SKM-1 treated with dmso at 0.1 percent for 144 hours (cell line): ENCODE measurements around the gene GRID1.

Experiments used
- DNase-seq: peaks from one replicate; lab custom pipeline; 2025; ENCODE audit not compliant: unreplicated experiment; lab: John Stamatoyannopoulos, UW

GRID1 gene

GRCh38 chr10:86371116-86371515 lies 4.5 kb upstream of the GRID1 start:
- DNase-seq = no peak

- no peak for DNase-seq
These were observed 3.5 kb upstream of the GRID1 start for GRCh38 chr10:86370006-86370585.

DNA sequence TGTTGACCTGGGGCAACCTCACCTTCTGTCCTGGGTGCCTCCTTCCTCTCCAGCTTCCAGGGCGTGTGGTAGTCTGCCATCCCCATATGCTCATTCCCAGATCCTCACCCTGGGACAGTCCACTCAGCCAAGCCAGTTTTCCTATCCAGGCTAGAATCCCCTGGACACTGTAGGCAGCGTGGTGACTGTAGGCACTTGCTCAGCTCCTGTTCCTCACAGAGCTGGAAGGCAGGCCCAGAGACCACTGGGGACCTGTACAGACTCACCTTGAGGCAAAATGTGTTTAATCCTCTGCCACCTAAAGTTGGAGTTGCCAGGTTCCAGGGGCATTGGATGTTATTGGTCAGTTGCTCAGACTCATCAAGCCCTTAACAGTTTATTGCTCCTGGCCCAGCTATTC lies 2.4 kb upstream of the GRID1 start:
- DNase-seq = no peak

DNA sequence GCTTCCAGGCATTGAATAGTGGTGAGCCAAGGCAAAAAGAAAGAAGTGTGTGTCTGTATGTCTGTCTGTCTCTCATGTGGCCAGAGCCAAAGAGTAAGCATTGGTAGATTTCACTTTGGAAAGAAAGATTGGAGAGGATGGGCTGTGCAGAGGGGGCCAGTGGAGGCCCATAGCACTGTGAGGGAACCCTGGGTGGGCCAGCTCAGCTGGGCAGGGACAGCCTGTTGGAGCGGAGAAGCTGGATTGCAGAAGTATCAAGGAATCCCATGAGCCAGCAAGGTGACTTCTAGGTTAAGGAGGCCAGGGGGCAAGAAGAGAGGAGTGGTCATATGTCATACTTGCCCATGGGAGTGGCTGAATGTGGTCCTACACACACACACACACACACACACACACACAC lies 1.5 kb upstream of the GRID1 start:
- DNase-seq = no peak

DNA sequence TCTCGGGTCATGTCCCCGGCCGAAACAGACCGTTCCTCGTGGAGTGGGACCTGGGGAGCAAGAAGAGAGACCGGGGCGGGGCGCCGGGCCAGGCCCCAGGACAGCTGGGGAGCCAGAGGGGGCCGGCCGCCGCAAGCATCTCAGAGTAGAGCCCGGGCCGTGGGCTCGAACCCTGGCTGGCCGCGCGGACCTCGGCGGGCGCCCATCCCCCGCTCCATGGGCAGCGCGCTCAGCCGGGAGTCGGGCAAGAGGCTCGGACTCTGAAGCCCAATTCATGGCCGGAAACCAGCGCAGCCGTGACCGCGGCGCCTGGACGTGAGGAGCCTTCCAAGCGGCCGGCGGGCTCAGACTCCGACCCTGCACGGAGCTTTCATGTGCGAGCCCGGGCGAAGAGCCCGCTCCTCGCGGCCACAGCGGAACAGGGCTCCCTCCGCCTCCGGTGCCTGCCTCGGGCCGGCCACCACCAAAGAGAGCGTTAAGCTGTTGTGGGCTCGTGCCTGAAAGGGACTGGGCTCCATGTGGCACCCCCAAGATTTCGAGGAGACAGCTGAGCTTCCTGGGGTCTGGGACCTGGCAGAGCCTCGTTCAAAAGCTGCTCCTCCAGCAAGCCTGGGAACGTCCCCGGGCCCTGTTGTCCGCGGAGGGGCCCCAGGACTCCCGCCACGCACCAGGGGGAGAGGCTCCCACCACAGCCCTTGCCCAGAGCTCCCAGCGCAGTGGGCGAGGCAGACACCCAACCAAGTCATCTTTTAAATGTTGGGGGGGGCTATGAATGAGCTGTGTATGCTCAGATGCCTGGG lies 757 bp upstream of the GRID1 start:
- DNase-seq = no peak

GRCh38 chr10:86366902-86367151 lies 232 bp upstream of the GRID1 start:
- DNase-seq = no peak

- no peak for DNase-seq
These were observed 1.1 kb downstream of the GRID1 start for GRCh38 chr10:86365346-86366032.

- peak; percentile 23 for DNase-seq
These were observed 1.9 kb downstream of the GRID1 start for GRCh38 chr10:86364491-86365345.

GRCh38 chr10:86363833-86364490 lies 2.6 kb downstream of the GRID1 start:
- DNase-seq = no peak

- no peak for DNase-seq
These were observed 3.3 kb downstream of the GRID1 start for GRCh38 chr10:86363184-86363832.

DNA sequence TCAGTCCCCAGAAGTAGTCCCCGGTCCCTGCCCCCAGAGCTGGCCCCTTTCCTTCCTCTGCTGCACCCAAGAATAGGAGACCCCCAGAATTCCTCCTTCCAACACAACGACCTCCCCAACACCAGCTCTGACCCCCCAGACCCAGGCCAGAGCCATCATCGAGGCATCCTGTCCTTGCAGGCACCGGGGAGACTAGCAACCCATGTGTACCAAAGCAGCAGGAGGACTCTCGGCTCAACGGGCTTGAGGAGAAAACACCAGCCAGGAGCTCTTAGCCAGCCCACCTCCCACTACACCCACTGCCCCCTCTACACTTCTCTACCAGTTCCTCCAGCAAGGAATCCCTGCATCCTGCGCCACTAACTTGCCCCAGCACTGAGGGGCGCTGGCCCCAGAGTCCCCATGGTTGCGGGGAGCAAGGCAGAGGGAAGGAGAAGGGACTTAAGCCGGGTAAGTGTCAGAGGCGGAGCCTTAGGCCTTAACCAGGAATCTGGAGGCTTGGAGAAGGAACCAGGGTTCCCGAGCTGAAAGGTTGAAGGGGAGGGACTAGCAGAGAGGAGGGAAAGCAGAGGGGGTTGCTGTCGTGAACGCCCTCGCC lies 3.9 kb downstream of the GRID1 start:
- no peak for DNase-seq

DNA sequence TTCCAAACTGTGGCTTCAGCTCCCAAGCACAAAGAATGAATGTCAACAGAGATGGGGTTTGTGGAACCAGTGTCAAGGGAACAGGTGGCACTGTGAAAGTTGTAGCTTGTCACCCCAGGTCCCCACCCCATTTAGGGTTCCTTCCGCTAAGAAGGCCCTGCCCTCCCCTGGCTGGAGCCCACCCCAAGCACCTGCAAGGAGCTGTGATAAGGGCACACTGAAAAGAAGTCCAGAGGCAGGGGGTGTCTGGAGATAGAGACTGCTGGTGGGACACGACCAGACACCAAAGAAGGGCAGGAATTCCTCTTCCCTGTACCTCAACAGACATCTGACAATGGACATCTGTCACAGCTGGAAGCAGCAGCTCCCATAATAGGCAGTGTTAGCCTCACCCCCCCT lies 4.5 kb downstream of the GRID1 start:
- no peak for DNase-seq

- DNase-seq = no peak
These were observed 5.2 kb downstream of the GRID1 start for GRCh38 chr10:86361156-86362128.

DNA sequence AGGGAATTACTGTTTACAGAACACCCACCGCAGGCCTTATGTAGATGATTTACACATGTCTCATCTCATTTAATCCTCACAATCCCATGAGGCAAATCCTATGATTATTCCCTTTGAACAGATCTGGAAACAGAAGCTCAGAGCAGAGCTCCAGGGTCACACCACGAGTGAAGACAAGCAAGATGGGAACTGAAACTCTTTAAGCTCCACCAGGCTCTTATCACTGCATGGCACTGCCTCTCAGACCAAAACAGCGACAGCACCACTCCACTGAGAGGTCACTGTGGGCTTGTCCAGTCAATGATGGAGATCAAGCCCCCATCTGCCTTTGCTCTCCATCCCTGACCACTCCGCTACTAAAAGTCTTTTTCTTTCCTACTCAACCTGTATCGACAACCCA lies 5.9 kb downstream of the GRID1 start:
- no peak for DNase-seq

- no peak for DNase-seq
These were observed 6.6 kb downstream of the GRID1 start for GRCh38 chr10:86359954-86360353.

- no peak for DNase-seq
These were observed 7.5 kb downstream of the GRID1 start for GRCh38 chr10:86359111-86359510.

GRCh38 chr10:86357676-86358075 lies 8.9 kb downstream of the GRID1 start:
- no peak for DNase-seq

DNA sequence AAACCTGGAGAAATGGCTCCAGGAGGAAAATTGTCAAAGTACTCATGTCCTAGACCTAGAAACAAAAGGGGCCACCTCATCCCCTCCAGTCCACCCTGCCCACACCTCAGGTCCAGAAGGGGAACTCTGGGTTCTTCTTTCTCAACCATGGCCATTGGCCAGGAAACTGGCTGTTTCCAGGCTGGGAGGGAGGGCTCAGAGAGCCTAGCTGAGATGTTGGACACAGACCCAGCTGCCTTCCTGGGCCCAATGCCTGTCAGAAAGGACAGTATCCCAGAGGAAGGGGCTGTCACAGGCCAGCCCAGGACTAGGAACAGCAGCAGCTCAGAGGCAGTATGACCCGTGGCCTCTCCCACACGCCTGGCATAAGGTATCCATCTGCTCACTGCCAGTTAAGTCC lies 9.6 kb downstream of the GRID1 start:
- peak; percentile 62 for DNase-seq

- no peak for DNase-seq
These were observed 10.3 kb downstream of the GRID1 start for GRCh38 chr10:86356296-86356695.
